GM18498 (cell line): Measurements from ENCODE around the gene ARHGEF10L.

ENCODE experiments used
- ATAC-seq: cut with Tn5 transposase; IDR thresholded peaks from one replicate; pipeline ENCODE4 v1.9.1; 2021; ENCODE audit warnings: mild to moderate bottlenecking, moderate library complexity; ENCODE audit not compliant: unreplicated experiment

The ARHGEF10L gene

DNA sequence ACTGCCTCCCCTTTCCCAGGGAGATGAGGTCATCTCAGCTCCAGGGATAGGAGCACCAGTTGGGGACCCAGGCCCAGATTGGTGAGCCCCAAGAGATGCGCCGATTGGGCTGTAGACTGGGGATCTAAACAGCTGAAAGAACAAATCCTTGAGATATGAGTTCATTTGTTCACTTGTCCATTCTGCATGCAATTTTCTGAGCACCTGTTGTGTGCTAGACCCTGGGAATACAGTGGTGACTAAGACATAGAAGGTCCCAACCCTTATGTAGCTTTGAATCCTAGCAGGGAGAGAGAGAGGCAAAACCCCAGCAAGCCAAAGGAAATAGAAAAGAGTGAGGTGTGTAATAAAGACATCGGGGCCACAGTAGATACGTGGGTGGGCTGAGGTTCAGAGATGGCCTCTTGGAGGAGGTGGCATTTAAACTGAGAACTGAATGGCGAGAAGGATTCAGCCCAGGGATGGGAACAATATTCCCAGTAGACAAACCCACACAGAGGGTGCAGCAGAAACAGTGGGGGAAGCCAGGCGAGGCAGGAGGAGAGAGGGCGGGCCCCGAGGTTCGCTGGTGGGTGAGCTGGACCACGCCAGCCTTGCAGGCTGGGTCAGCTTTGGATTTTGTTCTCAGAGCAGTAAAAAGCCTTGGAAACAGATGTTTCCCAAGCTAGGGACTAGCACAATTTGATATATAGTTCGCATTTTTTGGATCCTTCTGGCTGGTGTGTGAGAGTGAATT lies 110.0 kb downstream of the ARHGEF10L start:
- no peak for ATAC-seq

DNA sequence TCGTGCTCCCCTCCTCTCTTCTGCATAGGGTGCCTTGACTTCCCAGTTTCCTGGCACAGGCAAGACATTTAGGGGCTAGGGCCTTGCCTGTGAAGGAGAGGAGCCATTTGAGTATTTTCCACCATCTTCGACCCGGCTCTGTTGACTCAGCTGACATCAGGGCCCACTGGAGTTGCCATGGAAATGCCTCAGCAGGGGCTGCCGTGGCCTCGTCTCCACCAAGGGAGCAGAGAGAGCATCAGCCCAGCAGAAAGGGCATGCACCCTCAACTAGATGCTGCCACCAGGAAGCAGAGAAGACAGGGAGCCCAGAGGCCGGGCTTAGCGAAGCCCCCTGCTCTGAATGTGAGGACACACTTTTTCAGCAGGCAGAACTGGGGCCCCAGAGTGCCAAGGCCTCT lies 113.8 kb downstream of the ARHGEF10L start:
- ATAC-seq: no peak

DNA sequence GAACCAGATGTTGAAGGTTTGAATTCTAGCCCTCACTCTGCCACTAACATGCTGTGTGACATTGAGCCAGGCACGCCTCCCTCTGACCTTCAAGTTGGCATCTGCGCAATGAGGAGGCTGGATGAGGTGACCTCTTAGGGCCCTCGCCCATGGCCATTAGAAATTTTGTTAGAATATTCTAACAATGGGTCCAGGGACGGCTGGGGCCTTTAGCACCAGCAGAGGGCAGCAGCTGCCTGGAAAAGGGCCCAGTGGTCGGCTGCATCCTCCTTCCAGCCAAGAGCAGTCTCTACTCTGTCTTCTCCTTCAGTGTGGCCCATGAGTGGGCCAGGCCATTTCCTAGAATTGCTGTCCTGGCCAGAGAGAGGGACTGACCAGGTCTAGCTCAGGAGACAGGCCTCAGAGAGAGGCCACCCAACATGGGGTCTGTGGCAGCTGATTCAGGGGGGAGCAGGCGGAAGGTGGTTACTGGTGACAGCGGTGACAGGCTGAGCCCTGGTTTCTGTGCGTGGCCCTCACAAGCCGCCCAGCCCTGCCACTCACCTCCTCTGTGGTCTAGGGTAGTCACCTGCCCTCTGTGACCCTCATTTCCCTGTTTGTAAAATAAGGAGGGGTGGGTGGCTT lies 114.3 kb downstream of the ARHGEF10L start:
- ATAC-seq: no peak

DNA sequence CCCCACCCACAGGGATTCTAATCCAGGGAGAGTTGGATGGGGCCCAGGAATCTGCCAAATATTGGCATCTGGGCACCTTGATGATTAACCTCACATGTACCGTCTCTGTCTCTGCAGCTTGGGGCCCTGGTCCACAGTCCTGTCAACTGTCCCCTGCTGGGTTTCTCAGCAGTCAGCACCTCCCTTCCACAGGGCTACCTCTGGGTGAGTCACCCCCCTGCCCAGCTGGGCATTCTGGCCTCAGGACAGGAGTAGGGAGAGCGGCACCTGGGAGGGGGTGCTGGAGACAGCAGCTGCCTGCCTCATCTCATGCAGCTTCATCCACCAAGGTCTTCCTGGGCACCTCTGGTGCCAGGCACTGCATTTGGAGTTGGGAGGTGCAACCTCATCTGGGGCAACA lies 115.0 kb downstream of the ARHGEF10L start:
- ATAC-seq: no peak

DNA sequence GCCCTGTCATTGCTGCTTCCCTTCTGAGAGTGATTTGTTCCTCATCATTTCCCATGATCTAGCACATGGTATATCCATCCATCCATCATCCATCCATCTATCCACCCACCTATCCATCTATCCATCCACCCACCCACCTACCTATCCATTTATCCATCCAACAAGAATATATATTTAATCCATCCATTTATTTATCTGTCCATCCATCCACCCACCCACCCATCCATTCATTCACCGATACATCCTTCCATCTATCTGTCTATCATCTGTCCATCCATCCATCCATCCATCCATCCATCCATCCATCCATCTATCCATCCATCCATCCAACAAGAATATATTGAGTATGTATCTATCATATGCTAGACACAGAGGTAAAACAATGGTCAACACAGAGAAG lies 115.7 kb downstream of the ARHGEF10L start:
- no peak for ATAC-seq

DNA sequence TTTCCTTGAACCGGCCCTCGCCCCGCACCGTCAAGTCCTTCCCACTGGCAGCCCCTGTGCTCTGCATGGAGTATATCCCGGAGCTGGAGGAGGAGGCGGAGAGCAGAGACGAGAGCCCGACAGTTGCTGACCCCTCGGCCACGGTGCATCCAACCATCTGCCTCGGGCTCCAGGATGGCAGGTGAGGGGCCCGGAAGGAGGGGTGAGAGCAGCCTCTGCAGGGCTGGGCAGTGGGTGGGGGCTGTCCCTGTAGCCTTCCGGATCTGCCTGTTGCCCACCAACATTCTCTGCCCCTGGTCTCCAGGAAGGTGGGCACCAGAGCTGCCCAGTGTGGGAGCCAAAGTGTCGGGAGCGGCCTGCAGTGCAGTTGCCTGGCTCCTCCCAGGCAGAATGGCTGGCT lies 116.4 kb downstream of the ARHGEF10L start:
- no peak for ATAC-seq

DNA sequence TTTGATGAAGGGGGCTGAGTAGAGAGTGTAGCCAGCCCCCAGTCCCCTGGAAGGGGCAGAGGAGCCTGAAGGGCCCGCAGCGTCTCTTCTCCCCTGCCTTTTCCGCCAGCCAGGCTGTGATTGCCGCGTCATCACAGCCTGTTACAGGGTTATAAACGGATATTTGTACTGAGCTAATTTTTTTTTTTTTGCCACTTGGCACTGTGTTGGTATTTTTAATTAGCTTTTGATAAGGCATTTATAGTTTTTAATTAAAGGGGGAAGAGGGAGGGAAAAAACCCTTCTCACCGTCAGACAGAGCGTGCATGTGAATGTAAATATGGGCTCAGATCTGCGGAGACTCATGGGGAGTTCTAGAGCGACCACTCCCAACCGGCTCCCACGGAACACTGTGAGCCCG lies 117.9 kb downstream of the ARHGEF10L start:
- ATAC-seq: no peak

DNA sequence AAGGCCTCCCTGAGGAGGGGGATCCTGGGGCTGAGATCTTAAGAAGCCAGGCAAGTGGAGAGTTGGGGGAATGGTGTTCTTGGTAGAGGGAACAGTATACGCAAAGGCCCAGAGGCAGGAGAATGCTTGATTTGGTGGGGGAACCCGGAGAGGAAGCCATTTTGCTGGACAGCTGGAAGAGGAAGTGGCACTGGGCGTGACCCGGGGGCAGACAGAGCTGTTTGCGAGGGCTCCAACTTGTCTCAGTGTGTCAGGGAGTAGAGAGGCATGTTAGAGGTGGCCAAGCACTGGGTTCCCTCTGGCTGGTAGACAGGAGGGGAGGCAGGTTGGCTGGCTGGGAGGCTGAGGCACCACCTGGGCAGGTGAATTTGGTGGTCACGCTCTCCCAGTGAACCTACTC lies 119.3 kb downstream of the ARHGEF10L start:
- no peak for ATAC-seq

DNA sequence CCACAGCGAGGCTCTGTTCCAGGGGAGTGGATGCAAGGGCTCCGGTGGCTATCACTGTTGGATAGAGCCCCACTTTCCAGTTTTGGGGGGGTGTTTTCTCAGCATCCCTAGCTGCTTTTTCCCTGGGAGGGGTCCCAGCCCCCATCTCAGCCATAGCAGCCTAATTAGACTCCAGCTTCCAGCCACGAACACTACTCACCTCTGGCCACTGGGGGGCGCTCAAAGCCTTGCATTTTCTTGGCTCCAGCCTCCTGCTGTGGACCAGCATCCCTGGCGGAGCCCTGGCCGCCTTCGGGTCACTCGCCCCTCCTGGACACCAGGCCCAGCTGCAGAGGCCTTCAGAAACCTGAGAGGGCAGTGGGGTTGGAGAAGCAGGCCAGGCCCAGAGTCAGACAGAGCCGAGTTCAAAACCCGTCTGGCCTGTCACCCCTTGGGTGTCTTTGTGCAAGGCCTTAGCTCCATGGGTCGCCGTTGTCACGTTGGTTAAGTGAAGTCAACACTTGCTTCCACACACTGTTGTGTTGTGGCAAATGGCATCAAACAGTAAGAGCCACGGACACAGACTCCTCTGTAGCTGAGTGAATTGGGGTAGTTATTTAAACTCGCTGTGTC lies 122.2 kb downstream of the ARHGEF10L start:
- no peak for ATAC-seq

DNA sequence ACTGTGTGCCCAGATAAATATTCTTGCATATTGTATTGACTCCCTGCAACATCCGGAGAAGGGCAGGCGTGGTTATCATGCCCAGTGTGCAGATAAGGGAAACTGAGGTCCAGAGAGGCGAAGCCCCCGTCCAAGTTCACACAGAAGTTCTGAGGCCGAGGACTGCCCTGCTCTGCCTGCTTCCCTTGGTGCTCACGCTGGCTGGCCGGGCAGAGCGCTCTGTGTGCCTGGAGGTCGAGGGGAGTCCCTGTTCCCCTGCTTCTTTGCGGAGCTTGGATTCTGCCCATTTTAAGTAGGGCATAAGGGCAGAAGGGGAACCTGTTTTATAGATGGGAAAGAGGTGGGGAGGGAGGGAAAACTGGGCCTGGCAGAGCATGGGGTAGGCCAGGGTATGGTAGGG lies 122.8 kb downstream of the ARHGEF10L start:
- ATAC-seq: no peak

DNA sequence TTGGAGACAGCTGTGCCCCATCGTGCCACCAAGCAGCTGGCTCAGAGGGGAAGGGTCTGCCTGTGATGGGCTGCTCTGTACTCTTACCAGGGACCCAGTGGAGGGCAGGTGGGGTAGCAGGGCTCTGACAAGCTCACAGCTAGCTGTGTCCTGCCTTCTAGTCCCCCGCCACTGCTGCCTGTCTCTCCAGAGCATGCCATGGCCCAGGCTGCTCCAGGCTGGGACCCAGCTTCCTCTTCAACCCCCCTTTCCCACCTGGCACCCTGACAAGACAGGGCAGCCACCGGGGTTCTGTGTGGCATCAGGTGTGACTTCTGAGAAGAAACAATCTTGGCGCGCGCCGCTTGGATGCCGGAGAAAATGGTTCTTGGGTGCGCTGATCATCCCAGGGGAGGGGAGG lies 123.3 kb downstream of the ARHGEF10L start:
- no peak for ATAC-seq

DNA sequence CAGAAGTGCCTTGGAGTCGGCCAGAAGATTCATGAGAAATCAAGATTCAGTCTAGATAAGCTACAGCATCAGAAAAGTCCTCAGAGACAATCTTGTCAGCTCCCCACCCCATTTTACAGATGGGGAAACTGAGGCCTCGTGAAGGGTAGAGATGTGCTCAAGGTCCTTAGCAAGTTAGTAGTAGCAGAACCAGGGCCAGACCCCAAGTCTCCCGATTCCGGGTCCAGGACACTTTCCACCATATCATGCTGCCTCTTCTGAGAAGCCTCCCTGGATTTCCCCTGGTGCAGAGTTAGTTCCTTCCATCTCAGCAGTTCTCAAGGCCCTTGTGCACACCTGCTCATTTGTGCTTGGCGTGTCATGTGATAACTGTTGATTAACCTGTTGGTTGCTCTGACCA lies 124.1 kb downstream of the ARHGEF10L start:
- ATAC-seq: no peak

DNA sequence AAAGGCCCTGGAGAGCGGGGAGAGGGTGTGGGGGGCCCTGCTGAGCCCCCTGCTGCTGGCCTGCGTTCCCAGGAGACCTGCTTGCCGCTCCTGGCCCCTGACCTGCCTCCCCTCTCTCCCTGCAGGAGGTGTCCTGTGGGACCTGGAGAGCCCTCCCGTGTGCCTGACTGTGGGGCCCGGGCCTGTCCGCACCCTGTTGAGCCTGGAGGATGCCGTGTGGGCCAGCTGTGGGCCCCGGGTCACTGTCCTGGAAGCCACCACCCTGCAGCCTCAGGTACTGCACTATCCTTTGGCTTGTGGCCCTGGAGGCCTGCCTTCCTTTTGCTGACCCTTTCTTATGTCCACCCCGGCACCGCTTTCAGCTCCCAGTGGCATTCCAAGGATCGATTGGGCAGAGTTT lies 124.8 kb downstream of the ARHGEF10L start:
- ATAC-seq: no peak

DNA sequence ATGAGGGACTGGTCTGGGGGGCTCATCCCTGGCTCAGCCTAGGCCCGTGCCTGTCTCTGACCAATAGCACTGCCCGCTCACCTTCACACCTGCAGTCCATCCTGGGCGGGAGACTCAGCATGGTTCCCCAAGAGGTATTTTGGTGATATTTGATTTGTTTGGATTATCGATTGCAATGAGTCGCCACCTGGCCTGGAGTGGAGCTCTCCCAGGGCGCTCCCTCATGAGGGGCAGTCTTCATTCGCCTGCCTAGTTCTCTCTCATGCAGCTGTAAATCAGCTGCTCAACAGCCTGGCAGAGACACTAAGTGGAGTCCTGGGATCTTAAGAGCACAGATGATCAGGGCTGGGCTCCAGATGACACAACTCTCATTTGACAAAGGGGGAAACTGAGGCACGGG lies 125.6 kb downstream of the ARHGEF10L start:
- ATAC-seq: no peak

DNA sequence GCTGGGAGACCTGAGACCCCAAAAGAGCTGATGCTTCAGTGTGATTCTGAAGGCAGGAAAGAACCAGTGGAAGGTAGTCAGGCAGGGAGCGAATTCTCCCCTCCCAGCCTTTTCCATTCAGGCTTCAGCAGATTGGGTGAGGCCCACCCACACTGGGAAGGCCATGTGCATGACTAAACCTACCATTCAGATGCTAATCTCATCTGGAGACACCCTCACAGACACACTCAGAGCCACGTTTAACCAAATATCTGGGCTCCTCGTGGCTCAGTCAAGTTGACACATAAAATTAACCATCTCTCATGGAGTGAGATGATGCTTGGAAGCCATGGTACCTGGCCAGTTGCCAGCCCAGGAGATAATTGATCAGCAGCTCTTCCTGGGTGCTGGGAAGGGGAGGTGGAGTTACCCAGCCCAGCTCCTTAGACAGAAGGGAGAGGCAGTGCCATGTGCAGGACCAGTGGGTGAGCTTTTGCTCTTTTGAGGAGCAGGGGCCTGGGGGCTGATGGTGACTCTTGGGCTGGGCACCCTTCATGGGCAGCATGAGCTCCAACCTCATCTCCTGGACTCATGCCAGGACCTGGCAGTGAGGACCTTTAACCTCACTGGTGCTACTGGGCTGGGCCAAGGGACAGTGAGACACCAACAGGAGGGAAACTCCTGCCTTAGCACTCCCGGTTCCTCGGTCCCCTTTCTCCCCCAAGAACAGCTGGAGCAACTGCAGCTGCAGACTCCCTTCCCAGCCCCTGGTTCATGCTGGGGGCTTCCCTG lies 126.6 kb downstream of the ARHGEF10L start:
- no peak for ATAC-seq

DNA sequence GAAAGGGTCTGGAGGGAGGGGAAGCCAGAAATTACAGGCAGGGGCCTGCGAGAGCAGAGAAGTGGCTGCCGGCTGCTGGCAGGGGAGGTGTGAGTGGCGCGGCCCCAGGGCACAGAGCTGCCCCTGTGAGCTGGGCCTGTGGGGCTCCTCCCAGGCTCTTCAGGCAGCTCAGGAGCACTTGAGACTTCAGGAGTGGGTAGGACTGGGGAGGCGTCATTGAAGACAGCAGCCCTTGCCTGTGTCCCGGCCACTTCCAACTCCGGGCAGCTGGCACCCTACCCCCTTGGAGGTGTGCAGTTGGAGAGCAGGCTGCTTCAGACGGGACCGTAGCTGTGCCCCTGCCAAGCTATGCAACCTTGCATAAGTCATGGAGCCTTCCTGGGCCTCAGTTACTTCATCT lies 128.1 kb downstream of the ARHGEF10L start:
- ATAC-seq: no peak

DNA sequence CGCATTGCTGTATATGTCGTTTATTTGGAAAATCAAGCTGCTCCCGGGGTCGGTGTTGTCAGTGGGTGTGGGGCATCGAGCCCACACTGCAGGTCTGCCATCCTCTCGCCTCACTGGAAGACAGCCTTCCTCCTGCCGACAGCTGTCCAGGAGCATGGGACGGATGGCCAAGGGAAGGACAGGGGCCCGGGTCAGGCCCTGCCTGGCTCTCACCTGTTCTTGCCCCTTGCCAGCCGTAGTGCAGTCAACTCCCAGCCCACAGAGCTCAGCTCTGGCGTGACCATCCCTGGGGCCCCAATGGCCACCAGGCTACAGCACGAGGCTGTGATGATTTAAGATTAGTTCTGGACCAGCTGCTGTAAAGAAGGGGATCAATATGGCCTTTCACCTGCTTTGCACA lies 128.7 kb downstream of the ARHGEF10L start:
- no peak for ATAC-seq

DNA sequence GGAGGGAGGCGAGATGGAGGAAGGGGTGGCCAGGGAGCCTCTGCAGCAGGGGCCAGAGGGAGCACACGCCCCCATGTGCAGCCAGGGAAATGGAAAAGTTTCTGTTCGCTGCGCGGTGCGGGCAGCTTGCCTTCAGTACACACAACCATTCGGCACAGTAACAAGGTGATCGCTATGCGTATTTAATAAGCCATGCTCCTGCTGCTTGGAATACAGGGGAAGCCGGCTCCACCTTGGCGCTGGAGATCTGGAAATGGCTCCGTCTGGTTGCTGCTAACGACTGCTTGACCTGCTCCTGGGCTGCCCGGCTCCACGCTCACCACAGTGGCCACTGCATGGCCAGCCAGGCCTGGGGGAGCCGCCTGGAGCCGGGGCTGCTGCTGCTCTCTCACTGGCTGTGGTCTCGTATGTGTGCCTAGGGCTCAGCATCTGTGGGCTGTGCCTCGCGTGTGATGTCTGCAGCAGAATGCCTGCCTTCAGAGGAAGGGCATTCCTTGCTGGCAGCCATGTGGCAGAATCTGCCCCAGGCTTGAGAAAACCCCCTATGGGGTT lies 129.2 kb downstream of the ARHGEF10L start:
- no peak for ATAC-seq

DNA sequence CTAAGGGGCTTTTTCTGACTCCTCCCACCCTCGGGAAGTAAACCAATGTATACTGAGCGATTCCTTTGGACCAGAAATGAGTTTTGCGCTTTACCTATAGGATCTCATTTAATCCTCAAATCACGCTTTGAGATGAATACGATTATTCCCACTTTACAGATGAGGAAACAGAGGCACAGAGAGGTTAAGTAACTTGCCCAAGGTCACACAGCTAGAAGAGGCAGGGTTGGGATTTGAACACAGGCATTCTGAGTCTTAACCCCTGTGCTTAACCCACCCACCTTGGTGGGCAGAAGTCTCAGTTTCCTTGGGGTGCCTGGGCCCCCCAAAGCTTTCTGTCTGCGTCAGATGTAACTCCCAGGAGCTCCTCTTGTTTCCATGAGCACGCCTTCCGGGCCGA lies 129.8 kb downstream of the ARHGEF10L start:
- ATAC-seq: no peak

DNA sequence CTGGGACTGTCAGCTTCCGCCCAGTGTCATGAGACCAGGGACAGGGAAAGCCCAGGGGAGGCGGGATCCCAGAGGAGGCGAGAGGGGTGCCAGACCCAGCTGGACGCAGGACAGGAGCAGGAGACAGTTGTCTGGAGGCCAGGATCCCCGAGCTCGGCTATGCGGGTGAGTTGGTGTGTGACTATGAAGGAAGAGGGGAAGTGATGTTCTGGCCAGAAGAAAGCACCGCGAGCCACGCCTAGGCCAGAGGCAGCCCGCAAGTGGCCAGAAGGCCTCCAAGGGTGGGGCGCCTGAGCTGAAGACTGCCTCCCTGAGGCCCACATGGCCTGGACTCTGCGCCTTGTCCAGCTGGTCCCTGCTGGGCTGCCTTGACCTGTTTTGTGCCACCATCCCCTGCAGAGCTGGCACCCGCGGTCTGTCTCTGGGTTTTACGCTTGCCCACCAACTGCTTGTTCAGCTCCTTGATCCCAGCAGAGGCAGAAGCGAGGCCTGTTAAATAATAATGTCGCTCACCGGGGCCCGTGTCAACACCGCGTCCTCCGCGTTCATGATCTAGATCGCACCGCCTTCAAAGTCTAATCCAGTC lies 130.5 kb downstream of the ARHGEF10L start:
- no peak for ATAC-seq
